Effector CD8-positive, alpha-beta T cell (primary cell): Measurements from ENCODE around the gene TM4SF20.
"Not testable (repeated sequence)": the region's sequence is repeated elsewhere in the genome, so short reads cannot be mapped to it uniquely, and the experiment has no call there.

Source experiments
- DNase-seq: peaks from one replicate; lab custom pipeline; 2025; lab: John Stamatoyannopoulos, UW

TM4SF20 gene

GRCh38 chr2:227398684-227399670, 19.9 kb upstream of the TM4SF20 start:
- DNase-seq = no peak

- DNase-seq = no peak
Observed at GRCh38 chr2:227397562-227397961, 18.5 kb upstream of the TM4SF20 start.

- DNase-seq = no peak
Observed at GRCh38 chr2:227395556-227395955, 16.4 kb upstream of the TM4SF20 start.

GRCh38 chr2:227394401-227394800, 15.3 kb upstream of the TM4SF20 start:
- no peak for DNase-seq

GRCh38 chr2:227390468-227391256, 11.6 kb upstream of the TM4SF20 start:
- no peak for DNase-seq

- no peak for DNase-seq
Observed at GRCh38 chr2:227389661-227390060, 10.6 kb upstream of the TM4SF20 start.

GRCh38 chr2:227389231-227389630, 10.1 kb upstream of the TM4SF20 start:
- DNase-seq = no peak

- DNase-seq = no peak
Observed at GRCh38 chr2:227388537-227389011, 9.5 kb upstream of the TM4SF20 start.

- not testable (repeated sequence) for DNase-seq
Observed at GRCh38 chr2:227387583-227387982, 8.5 kb upstream of the TM4SF20 start, which contains the start of gene SCYGR1. TSS of gene SCYGR1 (minus strand) at chr2:227387949. CDS start at chr2:227387949, 0 bp downstream.

GRCh38 chr2:227386630-227387029, 7.5 kb upstream of the TM4SF20 start:
- no peak for DNase-seq

- DNase-seq = no peak
Observed at GRCh38 chr2:227383686-227384085, 4.6 kb upstream of the TM4SF20 start.

GRCh38 chr2:227382241-227382835, 3.2 kb upstream of the TM4SF20 start:
- DNase-seq = not testable (repeated sequence)

GRCh38 chr2:227378371-227378782, 729 bp downstream of the TM4SF20 start:
- no peak for DNase-seq

GRCh38 chr2:227377467-227378351, 1.4 kb downstream of the TM4SF20 start:
- DNase-seq = no peak

GRCh38 chr2:227376656-227377396, 2.3 kb downstream of the TM4SF20 start:
- no peak for DNase-seq

- no peak for DNase-seq
Observed at GRCh38 chr2:227374158-227374557, 4.9 kb downstream of the TM4SF20 start.

- no peak for DNase-seq
Observed at GRCh38 chr2:227373389-227373788, 5.7 kb downstream of the TM4SF20 start.

- no peak for DNase-seq
Observed at GRCh38 chr2:227370791-227371312, 8.3 kb downstream of the TM4SF20 start.

GRCh38 chr2:227370092-227370491, 9.0 kb downstream of the TM4SF20 start:
- DNase-seq = no peak

GRCh38 chr2:227368574-227368973, 10.5 kb downstream of the TM4SF20 start:
- no peak for DNase-seq
